DMS79 (cell line): ENCODE results near the gene PIMREG.
A peak's percentile ranks its signal among the peaks of the same experiment; 100 is the strongest.

Source experiments
- DNase-seq: peaks from one replicate; lab custom pipeline; 2025; lab: John Stamatoyannopoulos, UW

Gene PIMREG

DNA sequence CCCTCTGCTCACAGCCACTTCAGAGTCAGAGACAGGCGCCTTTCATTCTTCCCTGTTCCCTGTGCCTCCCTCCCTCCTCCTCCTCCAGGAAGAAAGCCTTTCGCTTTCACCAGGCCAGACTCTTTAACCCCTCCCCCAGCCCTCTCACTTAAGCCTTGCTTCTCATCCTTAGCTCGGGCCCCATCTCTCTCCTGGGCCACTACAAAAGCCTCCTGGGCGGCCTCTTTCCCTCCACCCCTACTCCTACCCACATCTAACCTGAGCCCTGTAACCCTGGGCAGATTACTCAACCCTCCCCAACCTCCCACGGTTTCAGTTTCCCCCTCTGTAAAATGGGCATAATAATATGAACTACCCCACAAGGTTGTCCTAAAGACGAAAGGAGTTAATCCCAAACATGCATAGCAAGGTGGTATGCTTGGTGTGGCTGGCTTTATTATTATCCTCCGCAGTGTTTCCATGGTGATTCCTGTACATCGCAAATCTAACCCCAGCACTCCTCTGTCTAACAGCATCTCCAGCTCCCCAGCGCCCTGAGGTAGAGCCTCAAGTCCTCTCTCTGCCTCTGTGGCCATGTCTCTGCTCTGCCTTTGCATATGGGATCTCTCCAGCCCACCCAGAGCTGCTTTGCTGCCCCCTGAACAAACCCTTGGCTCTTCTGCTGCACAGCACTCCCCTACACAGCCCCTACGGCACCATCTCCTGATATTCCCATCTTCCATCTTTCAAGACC, 17.7 kb downstream of the PIMREG start:
- DNase-seq: no peak

DNA sequence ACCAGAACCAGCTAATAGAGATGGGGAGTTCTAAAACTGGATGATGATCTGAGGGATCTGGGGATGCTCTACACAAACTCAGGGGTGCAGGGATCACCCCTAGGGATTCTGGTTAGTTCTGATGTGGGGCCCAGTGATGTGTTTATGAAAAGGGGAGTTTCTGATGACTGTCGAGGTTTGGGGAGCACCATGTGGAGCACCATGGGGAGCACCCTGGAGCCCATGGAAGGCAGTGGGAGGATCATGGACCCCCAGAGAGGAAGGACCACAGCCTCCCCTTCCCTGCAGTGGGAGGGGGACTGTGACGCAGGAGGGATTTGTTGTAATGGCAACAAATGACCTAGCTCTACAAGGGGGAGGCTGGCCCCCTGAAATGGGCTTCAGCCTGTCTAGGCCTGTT, 18.4 kb downstream of the PIMREG start:
- DNase-seq: no peak

- no peak for DNase-seq
These were observed 19.6 kb downstream of the PIMREG start for GRCh38 chr17:6463616-6464445.

DNA sequence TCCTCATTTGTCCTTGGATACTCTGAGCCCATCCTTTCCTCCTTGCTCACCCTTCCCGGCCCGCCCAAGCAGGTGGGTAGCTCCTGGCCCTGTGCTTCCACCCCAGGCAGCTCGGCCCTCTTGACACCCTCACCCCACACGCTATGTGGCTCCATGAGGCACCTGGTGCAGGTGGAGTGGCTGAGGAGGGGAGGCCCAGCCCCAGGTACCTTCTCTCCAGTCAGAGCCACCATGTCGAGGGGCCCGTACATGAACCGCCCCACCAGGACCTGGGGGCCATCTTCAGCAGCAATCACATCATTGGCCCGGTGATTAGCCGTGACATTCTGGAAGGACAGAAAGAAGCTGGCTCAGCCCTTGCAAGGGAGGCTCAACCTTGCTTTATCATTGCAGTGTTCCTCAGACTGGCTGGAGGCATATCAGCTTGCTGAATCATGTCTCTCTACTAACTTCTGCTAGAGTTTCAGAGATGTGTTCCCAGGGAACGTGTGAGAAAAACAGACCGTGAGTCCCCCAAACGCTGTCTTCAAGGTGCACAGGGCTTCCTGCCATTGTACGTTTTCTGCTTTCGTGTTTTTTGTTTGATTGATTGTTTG, 20.3 kb downstream of the PIMREG start:
- DNase-seq: no peak

DNA sequence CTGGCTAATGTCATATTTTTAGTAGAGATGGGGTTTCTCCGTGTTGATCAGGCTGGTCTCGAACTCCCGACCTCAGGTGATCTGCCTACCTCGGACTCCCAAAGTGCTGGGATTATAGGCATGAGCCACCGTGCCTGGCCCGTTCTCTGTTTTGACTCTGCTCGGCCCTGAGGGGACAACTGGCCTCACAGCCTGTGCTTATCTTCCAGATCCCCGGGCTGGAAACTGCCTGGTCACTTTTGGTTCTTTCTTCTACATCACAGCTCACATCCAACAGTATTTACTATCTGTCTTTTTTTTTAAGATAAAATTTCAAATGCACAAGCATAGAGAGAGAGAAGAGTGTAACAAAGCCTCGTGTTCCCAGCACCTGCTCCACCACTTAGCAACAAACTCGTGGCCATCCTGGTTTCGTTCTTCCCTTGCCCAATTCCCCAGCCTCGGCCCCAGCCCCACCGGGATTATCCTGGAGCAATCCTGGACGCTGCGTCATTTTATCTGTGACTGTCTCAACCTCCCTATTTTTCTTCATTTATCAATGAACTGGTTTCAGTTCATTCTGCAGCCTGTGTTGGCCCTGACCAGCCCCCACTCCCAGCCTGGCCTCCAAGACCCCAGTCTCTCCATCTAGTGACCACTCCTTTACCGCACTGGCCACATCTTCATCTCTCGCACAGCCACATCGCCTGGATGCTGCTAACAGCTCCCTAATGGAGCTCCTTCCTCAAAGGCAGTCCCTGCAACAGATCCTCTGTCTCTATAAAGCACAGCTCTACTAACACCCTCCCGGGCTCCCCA, 21.1 kb downstream of the PIMREG start:
- no peak for DNase-seq

DNA sequence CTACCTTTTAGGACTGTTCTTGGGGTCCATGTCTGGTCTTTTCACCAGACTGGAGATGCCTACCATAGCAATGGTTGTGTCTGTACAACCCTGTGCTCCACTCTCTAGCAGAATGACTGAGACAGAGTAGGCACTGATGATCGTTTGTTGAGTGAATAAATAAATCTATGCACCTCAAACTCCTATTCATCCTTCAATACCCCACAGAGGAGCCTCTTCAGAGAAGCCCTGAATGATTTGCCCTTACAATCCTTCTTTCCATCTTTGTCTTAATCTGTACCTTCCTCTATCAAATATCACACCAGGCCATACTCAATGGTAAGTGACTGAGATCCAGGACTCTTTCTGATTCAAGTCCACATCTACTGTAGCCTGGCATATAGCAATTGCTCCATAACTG, 23.3 kb downstream of the PIMREG start:
- DNase-seq: no peak

DNA sequence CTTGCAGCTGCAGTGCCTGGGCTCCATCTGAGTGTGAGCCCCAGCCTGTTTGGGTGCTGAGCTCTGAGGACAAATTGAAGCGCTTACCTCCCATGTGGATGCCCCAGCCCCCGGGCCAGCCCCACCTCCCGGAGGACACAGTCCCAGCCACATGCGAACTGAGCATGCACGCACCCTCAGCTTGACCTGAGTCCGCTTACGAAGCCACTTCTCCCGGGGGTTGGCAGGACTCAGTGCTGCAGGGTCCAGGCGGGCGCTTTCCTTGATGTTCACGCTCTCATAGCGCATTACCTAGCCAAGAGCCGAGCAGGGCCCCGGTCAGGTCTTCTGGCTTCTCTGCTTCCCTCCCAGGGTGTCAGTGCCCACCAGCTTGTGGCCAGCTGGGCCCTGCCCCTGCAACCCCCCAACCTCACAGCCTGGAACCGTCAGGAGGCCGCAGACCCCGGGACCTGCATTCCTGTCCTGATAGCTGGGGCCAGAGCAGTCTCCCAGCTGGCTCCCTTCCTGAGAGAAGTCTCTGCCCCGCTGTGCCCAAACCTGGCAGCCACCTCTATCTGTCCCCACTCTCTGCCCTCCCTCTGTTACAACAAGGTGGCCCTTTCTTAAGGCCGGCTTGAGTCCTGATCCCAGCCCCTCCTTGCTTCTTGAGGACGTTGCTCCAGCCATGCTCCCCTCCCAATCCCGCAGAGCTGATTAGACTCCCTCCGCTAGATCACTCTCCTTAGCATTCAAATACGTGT, 24.0 kb downstream of the PIMREG start:
- DNase-seq: no peak

- no peak for DNase-seq
These were observed 26.0 kb downstream of the PIMREG start for GRCh38 chr17:6470146-6470718.

DNA sequence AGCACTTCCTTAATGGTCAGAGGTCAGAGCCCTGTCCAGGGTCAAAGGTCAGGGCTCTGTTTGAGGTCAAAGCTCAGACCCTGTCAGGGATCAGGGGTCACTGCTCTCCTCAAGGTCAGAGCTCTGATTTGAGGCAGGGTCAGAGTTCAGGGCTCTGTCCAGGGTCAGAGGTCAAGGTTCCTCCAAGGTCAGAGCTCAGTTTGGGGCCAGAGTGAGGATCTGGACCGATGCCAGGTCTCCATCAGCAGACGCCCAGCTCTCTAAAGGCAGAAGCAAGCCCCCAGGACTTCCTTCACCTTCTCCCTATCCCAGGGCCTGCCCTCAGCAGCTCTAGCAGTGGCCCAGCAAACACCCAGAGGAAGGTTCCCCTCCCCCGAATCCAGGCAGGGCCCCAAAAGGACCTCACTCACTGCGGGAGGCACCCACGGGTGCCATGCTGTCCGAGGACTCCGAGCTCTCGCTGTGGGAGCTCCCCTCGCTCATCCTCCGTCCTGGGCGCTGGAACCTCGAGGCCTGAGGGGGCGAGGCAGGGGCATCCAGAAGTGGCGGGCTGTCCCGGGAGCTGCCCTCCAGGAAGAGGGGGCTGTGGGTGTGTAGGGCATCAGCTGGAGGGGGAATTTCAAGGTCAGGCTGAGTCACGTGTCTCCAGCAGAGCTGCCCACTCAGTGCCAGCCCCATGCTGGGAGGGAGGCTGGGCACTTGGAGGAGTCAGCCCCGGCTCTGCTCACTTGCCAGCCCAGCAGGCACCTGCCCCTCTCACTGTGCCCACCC, 26.7 kb downstream of the PIMREG start:
- no peak for DNase-seq

- no peak for DNase-seq
These were observed 27.5 kb downstream of the PIMREG start for GRCh38 chr17:6471531-6472465.

DNA sequence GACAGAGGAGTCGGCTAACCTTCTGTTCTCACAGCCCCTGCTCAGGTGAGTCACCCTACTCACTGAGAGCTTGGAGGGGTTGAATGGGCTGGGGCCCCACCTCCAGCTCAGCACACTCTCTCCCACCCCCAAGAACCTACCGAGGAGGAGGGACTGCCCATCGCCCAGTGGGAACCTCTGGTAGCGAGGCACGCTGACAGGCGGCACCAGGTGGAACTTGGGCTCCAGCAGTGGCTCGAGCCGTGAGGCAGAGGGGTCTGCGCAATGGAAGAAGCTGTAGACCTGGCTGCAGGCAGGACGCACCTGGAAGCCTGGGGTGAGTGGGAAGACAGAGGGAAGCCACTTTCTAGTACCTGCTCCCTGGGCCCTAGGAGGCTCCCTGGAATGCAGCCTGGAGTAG, 28.3 kb downstream of the PIMREG start:
- no peak for DNase-seq

GRCh38 chr17:6473128-6473767, 29.0 kb downstream of the PIMREG start:
- peak; percentile 20 for DNase-seq

DNA sequence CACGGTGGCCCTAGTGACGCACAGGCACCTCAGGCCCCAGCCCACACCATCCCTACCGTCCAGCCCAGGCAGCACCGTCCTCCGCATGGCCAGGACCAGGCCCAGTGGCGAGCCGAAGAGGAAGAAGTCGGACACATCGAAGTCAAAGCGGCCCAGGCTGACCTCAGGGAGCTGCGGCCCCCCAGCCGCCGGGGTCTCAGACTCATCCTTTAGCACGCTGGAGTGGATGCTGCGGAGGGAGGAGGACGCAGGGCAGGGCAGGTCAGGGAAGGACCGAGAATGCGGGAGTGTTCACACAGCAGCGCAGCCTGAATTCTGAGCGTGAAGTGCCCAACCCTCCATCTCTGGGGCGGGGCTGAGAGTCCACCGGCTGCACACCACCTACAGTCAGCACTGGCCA, 30.1 kb downstream of the PIMREG start:
- no peak for DNase-seq

GRCh38 chr17:6474906-6475305, 30.7 kb downstream of the PIMREG start:
- DNase-seq: no peak

- DNase-seq: no peak
These were observed 31.2 kb downstream of the PIMREG start for GRCh38 chr17:6475411-6475810.

GRCh38 chr17:6476076-6476809, 32.0 kb downstream of the PIMREG start:
- no peak for DNase-seq

- DNase-seq: no peak
These were observed 32.5 kb downstream of the PIMREG start for GRCh38 chr17:6476810-6477179.

GRCh38 chr17:6477831-6478383, 33.7 kb downstream of the PIMREG start:
- no peak for DNase-seq
